K562 (cell line): ENCODE data around the gene P2RY6. TPM values are rescaled to one million over a fixed set of nuclear protein-coding genes. Genes with fewer than 3 reads are reported as not detected.
A peak's percentile ranks its signal among the peaks of the same experiment; 100 is the strongest.

ENCODE experiments used
- ATAC-seq: fragments of 200-7000 bp; cut with Tn5 transposase; 3 replicates; pipeline ENCODE4 v1.9.1; 2020; ENCODE audit warnings: moderate library complexity
- BruUV-seq: library from RNA; stranded (reverse); fragments of 400-500 nt; replicated peaks from 2 replicates; lab custom pipeline; 2021; lab: Mats Ljungman, UMichigan
- CTCF ChIA-PET: fragments of 300-600 bp; formaldehyde crosslinking; extraction: SDS; loops from one replicate; lab custom pipeline; 2021; ENCODE audit warnings: low intra/inter-chr PET ratio; lab: Yijun Ruan, JAX
- POLR2A ChIA-PET: fragments of 300-600, 350-650 bp; sonication (Branson Sonifier 250); formaldehyde crosslinking; extraction: SDS; loops from one replicate; lab custom pipeline; 2021; ENCODE audit warnings: antibody characterized with exemption, inconsistent platforms; lab: Yijun Ruan, JAX
- DNase-seq, 4 experiments: peaks; one replicate each; pipeline versions ENCODE4 v3.0.0 to v3.0.0-alpha.2; 2011 to 2018; ENCODE audit warnings: low spot score in 3 of 4, mixed read lengths in 3 of 4; ENCODE audit errors: extremely low read depth in 1 of 4
- FAIRE-seq: peaks from 2 replicates; lab custom pipeline; 2011; peaks lifted over from hg19 to GRCh38; lab: Jason Lieb, UNC
- H2AFZ ChIP-seq: 2 replicates; pipeline ENCODE4 v1.6.0; 2011; ENCODE audit warnings: low read depth, low read length, control low read depth, inconsistent platforms
- H3K27ac ChIP-seq: fragments of 200-600 bp; 3 replicates; pipeline ENCODE4 v1.8.0; 2011; ENCODE audit warnings: low read depth, mild to moderate bottlenecking, control low read depth, inconsistent platforms, low read length, moderate library complexity, mixed read lengths; ENCODE audit errors: extremely low read depth
- H3K27me3 ChIP-seq, 2 experiments: fragments of 300-600 bp in 1 of 2; 2 replicates in 1 of 2; 3 replicates in 1 of 2; pipeline versions ENCODE4 v1.6.0 to v1.8.0; 2011; ENCODE audit warnings: inconsistent platforms in 2 of 2, low read length in 2 of 2, mild to moderate bottlenecking in 1 of 2, mixed read lengths in 1 of 2, moderate library complexity in 1 of 2; ENCODE audit not compliant: control insufficient read depth in 2 of 2, insufficient read depth in 2 of 2
- H3K36me3 ChIP-seq: fragments of 300-600 bp; 3 replicates; pipeline ENCODE4 v1.8.0; 2011; ENCODE audit warnings: mild to moderate bottlenecking, low read length, inconsistent platforms; ENCODE audit not compliant: control insufficient read depth, insufficient read depth
- H3K4me1 ChIP-seq, 2 experiments: fragments of 200-600 bp in 1 of 2; replicated peaks in 1 of 2; 2 replicates in 1 of 2; 3 replicates in 1 of 2; pipeline versions ENCODE4 v1.5.1 to v1.8.0; 2011; ENCODE audit warnings: inconsistent platforms in 2 of 2, low read length in 2 of 2, mild to moderate bottlenecking in 1 of 2, mixed read lengths in 1 of 2, moderate library complexity in 1 of 2; ENCODE audit not compliant: control insufficient read depth in 2 of 2, insufficient read depth in 2 of 2
- H3K4me2 ChIP-seq: 2 replicates; pipeline ENCODE4 v1.6.1; 2011; ENCODE audit warnings: low read length, control low read depth, inconsistent platforms, mixed read lengths; ENCODE audit not compliant: insufficient read depth
- H3K4me3 ChIP-seq: fragments of 200-600 bp; sonication (generic), shearing (Covaris generic); 2 replicates; pipeline ENCODE4 v1.5.1; 2016; ENCODE audit warnings: control low read depth, inconsistent platforms
- H3K79me2 ChIP-seq: fragments of 200-600 bp; 3 replicates; pipeline ENCODE4 v1.8.0; 2011; ENCODE audit warnings: low read length, inconsistent platforms; ENCODE audit not compliant: control insufficient read depth, insufficient read depth
- H3K9ac ChIP-seq, 2 experiments: 2 replicates each; pipeline versions ENCODE4 v1.6.0 to v1.6.1; 2011; ENCODE audit warnings: low read depth in 2 of 2, low read length in 2 of 2, control low read depth in 1 of 2, inconsistent platforms in 1 of 2, mild to moderate bottlenecking in 1 of 2, mixed read lengths in 1 of 2; ENCODE audit not compliant: insufficient read depth in 1 of 2
- H3K9me1 ChIP-seq: one replicate; pipeline ENCODE4 v1.6.0; 2011; ENCODE audit warnings: inconsistent platforms, mild to moderate bottlenecking, low read length, moderate library complexity; ENCODE audit not compliant: control insufficient read depth, insufficient read depth
- H3K9me3 ChIP-seq: replicated peaks from 2 replicates; pipeline ENCODE4 v1.5.1; 2011; ENCODE audit warnings: low read depth, low read length, inconsistent platforms; ENCODE audit not compliant: control insufficient read depth, insufficient read depth
- H4K20me1 ChIP-seq: replicated peaks from 2 replicates; pipeline ENCODE4 v1.6.1; 2011; ENCODE audit warnings: low read length, inconsistent platforms, mixed read lengths; ENCODE audit not compliant: control insufficient read depth, insufficient read depth
- ADNP ChIP-seq: fragments of 200-800 bp; sonication (Bioruptor generic); IDR thresholded peaks from 2 replicates; pipeline ENCODE4 v1.6.1; 2016; ENCODE audit warnings: missing genetic modification characterization, missing compliant biosample characterization
- BCOR ChIP-seq: fragments of 450-650 bp; IDR thresholded peaks from 2 replicates; pipeline ENCODE4 v1.6.1; 2016
- CCAR2 ChIP-seq: fragments of 200-400 bp; formaldehyde crosslinking; IDR thresholded peaks from 2 replicates; pipeline ENCODE4 v1.6.1; 2017; ENCODE audit warnings: mild to moderate bottlenecking, low read depth, low read length
- DLX4 ChIP-seq: fragments of 250-450 bp; sonication (Bioruptor Pico); IDR thresholded peaks from 2 replicates; pipeline ENCODE4 v1.6.1; 2021; ENCODE audit warnings: mild to moderate bottlenecking
- MAFF ChIP-seq: IDR thresholded peaks from 2 replicates; pipeline ENCODE4 v1.6.1; 2012; ENCODE audit warnings: low read length, improper control_type of control experiment
- NFATC3 ChIP-seq: fragments of 450-650 bp; IDR thresholded peaks from 2 replicates; pipeline ENCODE4 v1.6.1; 2017; ENCODE audit warnings: mild to moderate bottlenecking
- POLR2G ChIP-seq: fragments of 200-400 bp; formaldehyde crosslinking; IDR thresholded peaks from 2 replicates; pipeline ENCODE4 v1.6.1; 2017; ENCODE audit warnings: low read depth, mild to moderate bottlenecking, antibody characterized with exemption, low read length, moderate library complexity
- PRPF4 ChIP-seq: fragments of 200-400 bp; formaldehyde crosslinking; IDR thresholded peaks from one replicate; pipeline ENCODE4 v1.6.1; 2017; ENCODE audit warnings: low read length, low read depth, mild to moderate bottlenecking; ENCODE audit not compliant: insufficient read depth, poor library complexity, severe bottlenecking
- RBM25 ChIP-seq: fragments of 200-400 bp; formaldehyde crosslinking; IDR thresholded peaks from 2 replicates; pipeline ENCODE4 v1.6.1; 2018; ENCODE audit warnings: low read length, low read depth, moderate library complexity; ENCODE audit not compliant: severe bottlenecking
- SFPQ ChIP-seq: fragments of 200-400 bp; formaldehyde crosslinking; IDR thresholded peaks from 2 replicates; pipeline ENCODE4 v1.6.1; 2017; ENCODE audit warnings: mild to moderate bottlenecking, low read depth, low read length, moderate library complexity
- SMARCB1 ChIP-seq: IDR thresholded peaks from 2 replicates; pipeline ENCODE4 v1.6.1; 2011; ENCODE audit warnings: improper control_type of control experiment, low read depth; ENCODE audit not compliant: insufficient read length
- TRIM24 ChIP-seq, 2 experiments: fragments of 450-650 bp; IDR thresholded peaks; 2 replicates each; pipeline ENCODE4 v1.6.1; 2016
- TSC22D4 ChIP-seq: fragments of 450-650 bp; IDR thresholded peaks from 2 replicates; pipeline ENCODE4 v1.6.1; 2016; ENCODE audit warnings: missing genetic modification characterization, missing biosample characterization, control low read depth
- ZBED1 ChIP-seq: IDR thresholded peaks from 2 replicates; pipeline ENCODE4 v1.6.1; 2014
- ZBTB7A ChIP-seq: IDR thresholded peaks from 2 replicates; pipeline ENCODE4 v1.6.1; 2011; ENCODE audit warnings: low read depth, mild to moderate bottlenecking, low read length, moderate library complexity, borderline replicate concordance; ENCODE audit not compliant: control insufficient read depth
- ZNF217 ChIP-seq: sonication (generic); formaldehyde crosslinking; IDR thresholded peaks from 2 replicates; pipeline ENCODE4 v1.8.0; 2022; ENCODE audit warnings: mild to moderate bottlenecking, missing genetic modification reagents
- WGBS: fragments of 100-300 bp; shearing (Covaris generic); methylation state at CpG from one replicate; pipeline ENCODE4 v1.1.6; 2016; ENCODE audit warnings: low coverage, mixed read lengths; ENCODE audit not compliant: insufficient coverage; ENCODE audit errors: missing lambda C conversion rate; 5-methylcytosine and 5-hydroxymethylcytosine counted together
- in situ Hi-C: fragments of 300-500 bp; cut with MboI; formaldehyde crosslinking; loops from 4 replicates; pipeline ENCODE4 v1.15.0; 2018; ENCODE audit warnings: inconsistent platforms, mixed read lengths
- intact Hi-C: fragments of 100-400 bp; cut with micrococcal nuclease; formaldehyde crosslinking; loops from 2 replicates; pipeline ENCODE4 v1.14.2; 2022
- polyA plus RNA-seq, 8 experiments: library from polyadenylated mRNA; depleted of rRNA in 4 of 8; stranded (reverse) in 5 of 8; unstranded in 3 of 8; fragments of >200 nt; fragmentation: Nextera tagmentation in 2 of 8; fragmentation: Illumina TruSeq in 1 of 8; extraction: Ambion mirVana in 2 of 8; extraction: Trizol in 1 of 8; gene quantifications; 2 replicates each; pipeline versions ENCODE4 v1.2.1 to v1.2.3, GENCODE V29; 2011 to 2014; ENCODE audit warnings: inconsistent platforms in 1 of 8, missing spikeins in 1 of 8
- total RNA-seq, 7 experiments: library from RNA; depleted of rRNA in 6 of 7; stranded (reverse); fragments of >200 nt in 6 of 7; fragmentation: Illumina TruSeq in 2 of 7; extraction: Trizol in 2 of 7; gene quantifications; 2 replicates each; pipeline versions ENCODE4 v1.2.1 to v1.2.3, GENCODE V29; 2011 to 2021; ENCODE audit warnings: low replicate concordance in 1 of 7

The P2RY6 gene
- total and polyA plus RNA-seq, 9 of the 15 experiments (the other 6 are each of a cell fraction or from before 2014, with no cell fraction given): not detected

- FAIRE-seq (no peak), DNase-seq (no peak), ATAC-seq (no peak)
- Histone ChIP-seq H3K27ac (no peak overlapping the region), H3K9me3 (no peaks in the 10 kb centered on the region), H3K4me1 (peaks cover 0 to 9% of the 10 kb centered on the region in 2 experiments; a peak in 1 of 5 replicates), H4K20me1 (no peaks in the 10 kb centered on the region), H3K4me2 (no peak overlapping the region), H3K79me2 (no peaks in the 10 kb centered on the region), H3K9me1 (no peaks in the 10 kb centered on the region), H3K36me3 (no peaks in the 10 kb centered on the region), H3K27me3 (peaks cover 16 to 48% of the 10 kb centered on the region in 2 experiments), H2AFZ (no peak overlapping the region), H3K9ac (no peak overlapping the region), H3K4me3 (no peak overlapping the region)
- intact Hi-C loops: no loop called here
- ChIA-PET POLR2A (no interaction called here), CTCF (no interaction called here)
- in situ Hi-C loops: no loop called here
- TF ChIP-seq RBM25: peak; percentile 82
- TF ChIP-seq BCOR: peak; percentile 46; the same call in 1 of the 2 replicates
- no peak for TF ChIP-seq SMARCB1
- TF ChIP-seq ADNP (tag): 0 out of 2 replicates have a peak, but pooled peaks have one; percentile 39
- no peak for TF ChIP-seq DLX4 (CRISPR knock-in tag)
- WGBS: 4% methylated on average over 2 of the region's 2 CpGs
- no TSS peak for BruUV-seq
These were observed 8.5 kb upstream of the P2RY6 start for GRCh38 chr11:73263640-73264039.

- peaks cover 20 to 65% of the 10 kb centered on the region in 2 experiments for H3K27me3 ChIP-seq
- no peaks in the 10 kb centered on the region for H3K9me3 ChIP-seq
- no peak overlapping the region for H2AFZ ChIP-seq
- no peak overlapping the region for H3K4me3 ChIP-seq
- no peak for FAIRE-seq
- no peaks in the 10 kb centered on the region for H3K9me1 ChIP-seq
- H3K4me1 ChIP-seq: peaks cover 0 to 9% of the 10 kb centered on the region in 2 experiments; a peak in 1 of 5 replicates
- H3K9ac ChIP-seq: no peak overlapping the region
- no peak overlapping the region for H3K27ac ChIP-seq
- H3K4me2 ChIP-seq: no peak overlapping the region
- intact Hi-C loops: no loop called here
- POLR2A ChIA-PET: no interaction called here
- BruUV-seq: no TSS peak
- no peaks in the 10 kb centered on the region for H3K79me2 ChIP-seq
- H3K36me3 ChIP-seq: no peaks in the 10 kb centered on the region
- DNase-seq: no peak
- no peak for ATAC-seq
- in situ Hi-C loops: no loop called here
- CTCF ChIA-PET: no interaction called here
- no peaks in the 10 kb centered on the region for H4K20me1 ChIP-seq
- WGBS: 4% methylated on average over 2 of the region's 4 CpGs
- no peak for TF ChIP-seq ZNF217 (CRISPR knock-in tag)
- TF ChIP-seq TSC22D4 (tag): no peak
- TF ChIP-seq MAFF: no peak
- no peak for TF ChIP-seq CCAR2
- TF ChIP-seq TRIM24 (IDR thresholded peaks at IDR 0.05): no peak
- no peak for TF ChIP-seq SFPQ
- TF ChIP-seq PRPF4: no peak
- TF ChIP-seq ZBTB7A: no peak
- no peak for TF ChIP-seq NFATC3
- no peak for TF ChIP-seq POLR2G
- no peak for TF ChIP-seq ZBED1
These were observed 6.8 kb upstream of the P2RY6 start for GRCh38 chr11:73265278-73265810.
